ENCODE measurements around the gene CCDC177.

The CCDC177 gene

GRCh38 chr14:69579476-69579875 lies 4.8 kb upstream of the CCDC177 start:
- TF ChIP-seq EZH2phosphoT487 (conservative IDR thresholded peaks at IDR 0.05; ENCODE audit: low read length) (no peak), CTCF (IDR thresholded peaks at IDR 0.05; ENCODE audit: insufficient read depth, low read length, poor library complexity, severe bottlenecking) (no peak)
- no peak overlapping the region for H3K4me3 ChIP-seq (ENCODE audit: insufficient read depth, low read length, poor library complexity, severe bottlenecking)
- no peaks in the 10 kb centered on the region for H3K9me2 ChIP-seq (replicated peaks; ENCODE audit: insufficient read depth, low read length)
- no peaks in the 10 kb centered on the region for H3K79me2 ChIP-seq (ENCODE audit: insufficient read depth, low read length)
- H3K4me2 ChIP-seq (ENCODE audit: low read depth, low read length, poor library complexity, severe bottlenecking): no peak overlapping the region
- H3F3A ChIP-seq (ENCODE audit: insufficient read depth): no peaks in the 10 kb centered on the region
- no peaks in the 10 kb centered on the region for H3K36me3 ChIP-seq (ENCODE audit: low read length)
- no peak overlapping the region for H3K27ac ChIP-seq (ENCODE audit: low read depth, low read length)
- H3K27me3 ChIP-seq (ENCODE audit: low read length): no peaks in the 10 kb centered on the region
- H4K20me1 ChIP-seq (ENCODE audit: low read depth, low read length): no peaks in the 10 kb centered on the region
- H2AFZ ChIP-seq (ENCODE audit: low read depth, low read length, severe bottlenecking): no peak overlapping the region
- no peaks in the 10 kb centered on the region for H3K9me3 ChIP-seq (ENCODE audit: insufficient read depth, low read length)
- H3K9ac ChIP-seq (ENCODE audit: low read length): no peak overlapping the region

- H3K9me3 ChIP-seq (ENCODE audit: insufficient read depth, low read length): no peaks in the 10 kb centered on the region
- peak overlapping the region; percentile 23 for H3K4me2 ChIP-seq (ENCODE audit: low read depth, low read length, poor library complexity, severe bottlenecking)
- no peaks in the 10 kb centered on the region for H3K36me3 ChIP-seq (ENCODE audit: low read length)
- no peaks in the 10 kb centered on the region for H3K79me2 ChIP-seq (ENCODE audit: insufficient read depth, low read length)
- H3F3A ChIP-seq (ENCODE audit: insufficient read depth): no peaks in the 10 kb centered on the region
- no peak overlapping the region for H3K27ac ChIP-seq (ENCODE audit: low read depth, low read length)
- H3K9ac ChIP-seq (ENCODE audit: low read length): no peak overlapping the region
- H3K9me2 ChIP-seq (replicated peaks; ENCODE audit: insufficient read depth, low read length): no peaks in the 10 kb centered on the region
- no peak overlapping the region for H3K4me3 ChIP-seq (ENCODE audit: insufficient read depth, low read length, poor library complexity, severe bottlenecking)
- H2AFZ ChIP-seq (ENCODE audit: low read depth, low read length, severe bottlenecking): no peak overlapping the region
- TF ChIP-seq EZH2phosphoT487 (conservative IDR thresholded peaks at IDR 0.05; ENCODE audit: low read length) (no peak), CTCF (IDR thresholded peaks at IDR 0.05; ENCODE audit: insufficient read depth, low read length, poor library complexity, severe bottlenecking) (no peak)
- no peaks in the 10 kb centered on the region for H4K20me1 ChIP-seq (ENCODE audit: low read depth, low read length)
- H3K27me3 ChIP-seq (ENCODE audit: low read length): no peaks in the 10 kb centered on the region
Observed at GRCh38 chr14:69574954-69575295, 254 bp upstream of the CCDC177 start.

DNA sequence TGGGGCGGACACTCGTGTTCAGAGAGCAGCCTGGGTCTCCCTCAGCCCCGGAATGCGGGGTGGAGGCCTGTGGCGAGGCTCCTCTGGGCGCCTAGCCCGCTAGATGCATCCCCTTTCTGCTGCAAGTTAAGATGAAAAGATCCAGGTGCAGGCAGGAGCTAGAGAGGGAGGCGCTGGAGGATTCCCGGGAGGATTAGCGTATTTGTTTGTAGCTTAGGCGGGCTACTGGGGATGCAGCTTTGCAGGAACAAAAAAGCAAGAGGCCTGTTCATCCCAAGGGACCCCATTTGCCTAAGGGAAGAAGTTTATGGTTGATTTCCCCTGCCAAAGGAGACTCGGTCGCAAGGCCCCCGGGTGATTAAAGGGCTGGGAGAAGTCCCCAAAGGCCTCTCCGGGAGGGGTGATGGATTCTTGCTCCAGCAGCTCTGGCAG lies 824 bp downstream of the CCDC177 start:
- H3K79me2 ChIP-seq (ENCODE audit: insufficient read depth, low read length): no peaks in the 10 kb centered on the region
- H3K4me2 ChIP-seq (ENCODE audit: low read depth, low read length, poor library complexity, severe bottlenecking): no peak overlapping the region
- no peak overlapping the region for H2AFZ ChIP-seq (ENCODE audit: low read depth, low read length, severe bottlenecking)
- no peaks in the 10 kb centered on the region for H3K36me3 ChIP-seq (ENCODE audit: low read length)
- no peaks in the 10 kb centered on the region for H3K27me3 ChIP-seq (ENCODE audit: low read length)
- no peaks in the 10 kb centered on the region for H3K9me3 ChIP-seq (ENCODE audit: insufficient read depth, low read length)
- H3K4me3 ChIP-seq (ENCODE audit: insufficient read depth, low read length, poor library complexity, severe bottlenecking): no peak overlapping the region
- no peaks in the 10 kb centered on the region for H4K20me1 ChIP-seq (ENCODE audit: low read depth, low read length)
- H3K27ac ChIP-seq (ENCODE audit: low read depth, low read length): no peak overlapping the region
- TF ChIP-seq CTCF (IDR thresholded peaks at IDR 0.05; ENCODE audit: insufficient read depth, low read length, poor library complexity, severe bottlenecking): no peak
- TF ChIP-seq EZH2phosphoT487 (conservative IDR thresholded peaks at IDR 0.05; ENCODE audit: low read length): no peak
- no peak overlapping the region for H3K9ac ChIP-seq (ENCODE audit: low read length)
- no peaks in the 10 kb centered on the region for H3F3A ChIP-seq (ENCODE audit: insufficient read depth)
- H3K9me2 ChIP-seq (replicated peaks; ENCODE audit: insufficient read depth, low read length): no peaks in the 10 kb centered on the region

Data from SU-DHL-6 (cell line).